A549 (cell line): ENCODE results near the gene BBS10. TPM values are rescaled to one million over a fixed set of nuclear protein-coding genes. Genes with fewer than 3 reads are reported as not detected.

Source experiments
- ATAC-seq, 2 experiments: fragments of 200-7000 bp in 1 of 2; fragments of >200 bp in 1 of 2; cut with Nextera tagmentation in 1 of 2; cut with Tn5 transposase in 1 of 2; 3 replicates each; pipeline versions ENCODE4 v1.8.0 to v1.9.1; 2018 to 2020; ENCODE audit warnings: mild to moderate bottlenecking in 1 of 2, moderate library complexity in 1 of 2
- CTCF ChIA-PET: fragments of 300-600 bp; sonication (Branson Sonifier 250); formaldehyde crosslinking; extraction: SDS; loops from one replicate; lab custom pipeline; 2021; ENCODE audit warnings: antibody characterized with exemption, inconsistent platforms; lab: Yijun Ruan, JAX
- POLR2A ChIA-PET: fragments of 350-600 bp; formaldehyde crosslinking; extraction: SDS; loops from one replicate; lab custom pipeline; 2021; ENCODE audit warnings: antibody characterized with exemption, inconsistent platforms; lab: Yijun Ruan, JAX
- DNase-seq, 2 experiments: peaks; one replicate each; pipeline versions ENCODE4 v3.0.0 to v3.0.0-alpha.2; 2011 to 2016; ENCODE audit warnings: low read depth in 1 of 2, low spot score in 1 of 2
- FAIRE-seq: peaks from 2 replicates; lab custom pipeline; 2011; peaks lifted over from hg19 to GRCh38; lab: Jason Lieb, UNC
- H3K27ac ChIP-seq, 2 experiments: fragments of >200 bp; sonication (Bioruptor Twin); formaldehyde crosslinking; 3 replicates each; pipeline ENCODE4 v1.5.1; 2016 to 2017
- H3K4me1 ChIP-seq: fragments of >200 bp; sonication (Bioruptor Twin); formaldehyde crosslinking; 3 replicates; pipeline ENCODE4 v1.6.1; 2016
- H3K4me2 ChIP-seq: fragments of >200 bp; sonication (Bioruptor Twin); formaldehyde crosslinking; 3 replicates; pipeline ENCODE4 v1.6.1; 2016
- H3K4me3 ChIP-seq: fragments of >200 bp; sonication (Bioruptor Twin); formaldehyde crosslinking; 3 replicates; pipeline ENCODE4 v1.5.1; 2016
- H3K9me3 ChIP-seq: fragments of >200 bp; sonication (Bioruptor Twin); formaldehyde crosslinking; 3 replicates; pipeline ENCODE4 v1.6.1; 2016
- ATOH8 ChIP-seq: fragments of 250-450 bp; sonication (Bioruptor Pico); IDR thresholded peaks from 2 replicates; pipeline ENCODE4 v1.5.0; 2020; ENCODE audit warnings: low read depth, mild to moderate bottlenecking, moderate library complexity
- BHLHE40 ChIP-seq: IDR thresholded peaks from 2 replicates; pipeline ENCODE4 v1.6.1; 2012; ENCODE audit warnings: low read depth, low read length, inconsistent platforms
- CHD2 ChIP-seq: fragments of 150-350 bp; IDR thresholded peaks from 2 replicates; pipeline ENCODE4 v1.6.1; 2014; ENCODE audit warnings: low read length; ENCODE audit not compliant: partially characterized antibody
- CTCF ChIP-seq: fragments of >200 bp; sonication (Bioruptor Twin); formaldehyde crosslinking; IDR thresholded peaks from 3 replicates; pipeline ENCODE4 v1.5.1; 2016
- E2F6 ChIP-seq: IDR thresholded peaks from 2 replicates; pipeline ENCODE4 v1.6.1; 2012; ENCODE audit warnings: low read depth, borderline replicate concordance
- ELK1 ChIP-seq: fragments of 150-350 bp; IDR thresholded peaks from 2 replicates; pipeline ENCODE4 v1.6.1; 2014; ENCODE audit warnings: low read depth, mild to moderate bottlenecking, low read length
- HOXB13 ChIP-seq: fragments of 250-450 bp; sonication (Bioruptor Pico); IDR thresholded peaks from 2 replicates; pipeline ENCODE4 v1.5.0; 2020; ENCODE audit warnings: low read depth, mild to moderate bottlenecking, moderate library complexity
- JUNB ChIP-seq: fragments of >200 bp; sonication (Bioruptor Twin); formaldehyde crosslinking; IDR thresholded peaks from 2 replicates; pipeline ENCODE4 v1.6.1; 2016
- MAZ ChIP-seq: fragments of 150-350 bp; IDR thresholded peaks from 2 replicates; pipeline ENCODE4 v1.6.1; 2014; ENCODE audit warnings: antibody characterized with exemption, low read depth, low read length, borderline replicate concordance
- NPAS2 ChIP-seq: fragments of 250-450 bp; sonication (Bioruptor Pico); IDR thresholded peaks from 2 replicates; pipeline ENCODE4 v1.8.0; 2022; ENCODE audit warnings: mild to moderate bottlenecking, moderate library complexity, borderline replicate concordance
- POLR2AphosphoS2 ChIP-seq: conservative IDR thresholded peaks from 2 replicates; pipeline ENCODE4 v1.6.1; 2012; ENCODE audit warnings: low read length, improper control_type of control experiment, inconsistent platforms
- RAD21 ChIP-seq, 2 experiments: fragments of >200 bp in 1 of 2; sonication (Bioruptor Twin) in 1 of 2; formaldehyde crosslinking in 1 of 2; IDR thresholded peaks in 1 of 2; conservative IDR thresholded peaks in 1 of 2; 2 replicates in 1 of 2; 3 replicates in 1 of 2; pipeline ENCODE4 v1.6.1; 2012 to 2018; ENCODE audit warnings: inconsistent platforms in 1 of 2
- RARB ChIP-seq: fragments of 250-450 bp; sonication (Bioruptor Pico); IDR thresholded peaks from 2 replicates; pipeline ENCODE4 v1.8.0; 2021; ENCODE audit warnings: mild to moderate bottlenecking, moderate library complexity
- RCOR1 ChIP-seq: fragments of 150-350 bp; IDR thresholded peaks from 2 replicates; pipeline ENCODE4 v1.6.1; 2014; ENCODE audit warnings: antibody characterized with exemption, low read length, low read depth
- REST ChIP-seq: fragments of 200-600 bp; sonication (generic); IDR thresholded peaks from 2 replicates; pipeline ENCODE4 v1.6.1; 2016; ENCODE audit warnings: antibody characterized with exemption, mild to moderate bottlenecking, moderate library complexity
- SMC3 ChIP-seq: fragments of >200 bp; sonication (Bioruptor Twin); formaldehyde crosslinking; IDR thresholded peaks from 3 replicates; pipeline ENCODE4 v1.6.1; 2018; ENCODE audit warnings: inconsistent platforms
- SREBF2 ChIP-seq: fragments of 450-650 bp; IDR thresholded peaks from 2 replicates; pipeline ENCODE4 v1.6.1; 2014; ENCODE audit warnings: mild to moderate bottlenecking, moderate library complexity
- TFCP2L1 ChIP-seq: fragments of 250-450 bp; sonication (Bioruptor Pico); IDR thresholded peaks from 2 replicates; pipeline ENCODE4 v1.5.0; 2021; ENCODE audit warnings: mild to moderate bottlenecking
- USF2 ChIP-seq: fragments of 450-650 bp; IDR thresholded peaks from 2 replicates; pipeline ENCODE4 v1.6.1; 2014; ENCODE audit warnings: antibody characterized with exemption
- ZC3H11A ChIP-seq: fragments of 450-650 bp; IDR thresholded peaks from 2 replicates; pipeline ENCODE4 v1.6.1; 2014; ENCODE audit warnings: antibody characterized with exemption, mild to moderate bottlenecking
- ZFP36 ChIP-seq: fragments of 450-650 bp; IDR thresholded peaks from 2 replicates; pipeline ENCODE4 v1.6.1; 2014; ENCODE audit warnings: borderline replicate concordance; ENCODE audit not compliant: partially characterized antibody
- ZSCAN20 ChIP-seq: fragments of 250-450 bp; sonication (Bioruptor Pico); IDR thresholded peaks from 2 replicates; pipeline ENCODE4 v1.8.0; 2022; ENCODE audit warnings: mild to moderate bottlenecking, moderate library complexity
- WGBS: methylation state at CpG from one replicate; pipeline ENCODE4 v1.1.6; 2017; ENCODE audit errors: missing lambda C conversion rate; 5-methylcytosine and 5-hydroxymethylcytosine counted together
- polyA plus RNA-seq, 4 experiments: library from polyadenylated mRNA; depleted of rRNA in 3 of 4; stranded (reverse); fragments of >200 nt; fragmentation: RNase III in 1 of 4; extraction: RNeasy Plus Mini Kit Qiagen cat#74134 plus additional on column Dnase treatment in 1 of 4; gene quantifications; 2 replicates in 3 of 4; 3 replicates in 1 of 4; pipeline ENCODE4 v1.2.3, GENCODE V29; 2011 to 2017

The BBS10 gene
- polyA plus RNA-seq, 2 of the 4 experiments (the other 2 are of a cell fraction), result 8.0 to 15.1 TPM

GRCh38 chr12:76346798-76347420, 1.3 kb downstream of the BBS10 start:
- FAIRE-seq (no peak), ATAC-seq (peak; percentile 46 to 54; a peak in 4 of 6 replicates), DNase-seq (peak in 1 of 2 experiments; percentile 54)
- H3K27ac ChIP-seq, result peak overlapping the region; percentile 90 to 97
- ChIA-PET CTCF (interaction anchor here (0.6 to 2.9 kb wide), 33 partner anchors 9 to 1072 kb away, joined by 3 to 31 read pairs (median 5); partner anchors contain the start of gene PHLDA1), POLR2A (interaction anchor here (0.7 to 2.8 kb wide), 5 partner anchors 108 to 835 kb away, joined by 3 to 19 read pairs (median 5); partner anchors contain the start of genes KRR1, NAP1L1 and PHLDA1)
- TF ChIP-seq ZFP36, result no peak
- TF ChIP-seq MAZ, result no peak
- peak; percentile 86 for TF ChIP-seq SMC3
- peak; percentile 86 to 92 for TF ChIP-seq RAD21 (conservative IDR thresholded peaks at IDR 0.05 in 1 of 2, IDR thresholded peaks at IDR 0.05 in 1 of 2)
- TF ChIP-seq ZC3H11A, result no peak
- no peak for TF ChIP-seq ELK1
- no peak for TF ChIP-seq CHD2
- peak; percentile 67 for TF ChIP-seq CTCF
- H3K9me3 ChIP-seq, result no peaks in the 10 kb centered on the region
- H3K4me3 ChIP-seq, result peak overlapping the region; percentile 67
- 50% methylated on average over 4 of the region's 4 CpGs for WGBS
- peak overlapping the region; percentile 90 for H3K4me2 ChIP-seq
- peaks cover 15% of the 10 kb centered on the region; the same call in 2 of the 3 replicates for H3K4me1 ChIP-seq

- FAIRE-seq, result no peak
- POLR2A ChIA-PET, result no interaction called here
- Histone ChIP-seq H3K9me3 (no peaks in the 10 kb centered on the region), H3K4me1 (peaks cover 15% of the 10 kb centered on the region; the same call in 2 of the 3 replicates), H3K4me3 (no peak overlapping the region), H3K4me2 (peak overlapping the region; percentile 90; the same call in 1 of the 3 replicates)
- CTCF ChIA-PET, result interaction anchor here (0.6 to 1.3 kb wide), 3 partner anchors 69 to 309 kb away, joined by 3 to 7 read pairs (median 3); no protein-coding TSS in a partner anchor
- no peak for ATAC-seq
- DNase-seq, result no peak
- no peak for TF ChIP-seq ATOH8
- TF ChIP-seq JUNB, result no peak
- TF ChIP-seq REST, result no peak
- no peak for TF ChIP-seq E2F6
- TF ChIP-seq BHLHE40, result no peak
- no peak for TF ChIP-seq NPAS2 (CRISPR knock-in tag)
- TF ChIP-seq HOXB13, result no peak
- no peak for TF ChIP-seq RARB (CRISPR knock-in tag)
- no peak for TF ChIP-seq ZSCAN20 (CRISPR knock-in tag)
- no peak for TF ChIP-seq SREBF2
- TF ChIP-seq ZFP36, result no peak
- no peak for TF ChIP-seq TFCP2L1
- no peak for TF ChIP-seq RAD21 (conservative IDR thresholded peaks at IDR 0.05 in 1 of 2, IDR thresholded peaks at IDR 0.05 in 1 of 2)
- no peak for TF ChIP-seq RCOR1
- TF ChIP-seq USF2, result no peak
- TF ChIP-seq POLR2AphosphoS2, result no peak
- TF ChIP-seq, all 56 proteins: peak for 0
- H3K27ac ChIP-seq, result no peak overlapping the region
- 87% methylated on average over 4 of the region's 4 CpGs for WGBS
These were observed 2.0 kb downstream of the BBS10 start for GRCh38 chr12:76346236-76346635.
